Prostate gland (tissue), 2 donors: Measurements from ENCODE around the gene CBL. TPM values are rescaled to one million over a fixed set of nuclear protein-coding genes. Genes with fewer than 3 reads are reported as not detected.
A peak's percentile ranks its signal among the peaks of the same experiment; 100 is the strongest.

Experiments used
- DNase-seq: peaks from one replicate; pipeline ENCODE4 v3.0.0-alpha.2; 2019; ENCODE audit warnings: low spot score
- H3K27ac ChIP-seq, 2 donors: fragments of 200-600 bp; sonication (generic); 2 replicates each; pipeline ENCODE4 v1.5.1; 2017 to 2019
- H3K27me3 ChIP-seq: fragments of 200-600 bp; sonication (generic); replicated peaks from 2 replicates; pipeline ENCODE4 v1.5.1; 2019; ENCODE audit not compliant: insufficient read depth
- H3K36me3 ChIP-seq, 2 donors: fragments of 200-600 bp; sonication (generic); 1 replicate in 1 of 2; 2 replicates in 1 of 2; pipeline versions ENCODE4 v1.5.1 to v1.8.1; 2017 to 2019
- H3K4me1 ChIP-seq: fragments of 200-600 bp; sonication (generic); replicated peaks from 2 replicates; pipeline ENCODE4 v1.5.1; 2019
- H3K4me3 ChIP-seq, 2 donors: fragments of 200-600 bp; sonication (generic); 2 replicates each; pipeline ENCODE4 v1.5.1; 2017 to 2019
- H3K9me3 ChIP-seq: fragments of 200-600 bp; sonication (generic); 2 replicates; pipeline ENCODE4 v1.5.1; 2017
- CTCF ChIP-seq, 4 experiments: fragments of 200-600 bp in 2 of 4; fragments of 450-650 bp in 2 of 4; sonication (generic) in 2 of 4; IDR thresholded peaks; 1 replicate in 3 of 4; 2 replicates in 1 of 4; pipeline ENCODE4 v1.5.1; 2016 to 2019; ENCODE audit warnings: antibody characterized with exemption in 4 of 4, mild to moderate bottlenecking in 2 of 4, moderate library complexity in 2 of 4
- POLR2A ChIP-seq: fragments of 450-650 bp; IDR thresholded peaks from one replicate; pipeline ENCODE4 v1.6.1; 2016; ENCODE audit warnings: antibody characterized with exemption, mild to moderate bottlenecking
- POLR2AphosphoS5 ChIP-seq: sonication (generic); formaldehyde crosslinking; IDR thresholded peaks from one replicate; pipeline ENCODE4 v1.6.1; 2017; ENCODE audit warnings: antibody characterized with exemption
- WGBS: methylation state at CpG from one replicate; pipeline ENCODE4 v1.1.5; 2018; 5-methylcytosine and 5-hydroxymethylcytosine counted together
- intact Hi-C: fragments of 100-400 bp; cut with DNase I; formaldehyde crosslinking; loops from one replicate; pipeline ENCODE4 v1.14.2; 2022
- microRNA-seq: library from miRNA; unstranded; fragments of <30 nt; microRNA quantifications from one replicate; pipeline ENCODE4, GENCODE V29; 2016
- small RNA-seq, 2 donors: library from RNA; depleted of rRNA; stranded (forward); fragments of <200 nt; gene quantifications; one replicate each; pipeline ENCODE3, GENCODE V24; 2016
- total RNA-seq, 2 donors: library from RNA; depleted of rRNA; stranded (reverse); fragments of >200 nt; gene quantifications; one replicate each; pipeline ENCODE4 v1.1.0, GENCODE V29; 2016

Gene CBL
- total RNA-seq, 2 donors from 2014 or later, result 9.8 to 38.8 TPM

- Histone ChIP-seq H3K9me3 (no peaks in the 10 kb centered on the region), H3K27me3 (no peaks in the 10 kb centered on the region), H3K4me1 (no peaks in the 10 kb centered on the region), H3K4me3 (peak overlapping the region; percentile 22 to 29), H3K36me3 (no peaks in the 10 kb centered on the region), H3K27ac (peak overlapping the region; percentile 33 to 54)
- TF ChIP-seq CTCF (IDR thresholded peaks at IDR 0.05) (no peak), POLR2AphosphoS5 (no peak), POLR2A (no peak)
- intact Hi-C loops, result loop anchor here (2.0 to 10.0 kb wide), 3 partner anchors 18 to 368 kb away; partner anchors contain the start of gene NECTIN1
- 46% methylated on average over 12 of the region's 13 CpGs for WGBS
- DNase-seq, result no peak
Measured at GRCh38 chr11:119357074-119357473, 150.9 kb downstream of the CBL start.

Small RNAs within 50 kb of the gene (microRNA-seq; reads per million reads assigned to microRNA genes)
- 0.67 reads per million for gene MIR6756

Small RNAs within 50 kb of the gene (small RNA-seq; reads per million reads assigned to genes)
- gene RF01225 (0 reads per million in 2 donors), gene RNU6-262P (0 reads per million in 2 donors)

Other genes starting within 250 kb of the CBL start
- 1 to 10 TPM in 1 of 2 donors, not detected in 1; 1.8 TPM for gene FOXR1, start 234.6 kb upstream of the CBL start, total RNA-seq
- 10 to 100 TPM; 19.4 to 44.5 TPM for gene CENATAC, start 208.2 kb upstream of the CBL start, total RNA-seq
- 1,000 to 10,000 TPM in 1 of 2 donors, 100 to 1,000 TPM in 1; 949 to 1,730 TPM for gene RPS25, start 188.0 kb upstream of the CBL start, total RNA-seq
- 10 to 100 TPM; 79.8 to 83.5 TPM for gene TRAPPC4, start 187.6 kb upstream of the CBL start, total RNA-seq
- 10 to 100 TPM; 36.2 to 58.7 TPM for gene SLC37A4, start 175.5 kb upstream of the CBL start, total RNA-seq
- 100 to 1,000 TPM; 115 to 149 TPM for gene HYOU1, start 149.1 kb upstream of the CBL start, total RNA-seq
- 10 to 100 TPM; 41.1 to 49.1 TPM for gene VPS11, start 138.5 kb upstream of the CBL start, total RNA-seq
- 10 to 100 TPM in 1 of 2 donors, 1 to 10 TPM in 1; 9.2 to 14.3 TPM for gene HMBS, start 121.5 kb upstream of the CBL start, total RNA-seq
- 10 to 100 TPM; 39.6 to 49.6 TPM for gene DPAGT1, start 104.5 kb upstream of the CBL start, total RNA-seq
- 1 to 10 TPM; 5.1 to 9.0 TPM for gene C2CD2L, start 99.0 kb upstream of the CBL start, total RNA-seq
- 10 to 100 TPM; 22.1 to 41.7 TPM for gene HINFP, start 84.8 kb upstream of the CBL start, total RNA-seq
- under 1 TPM in 1 of 2 donors, not detected in 1; 0.85 TPM for gene ABCG4, start 57.3 kb upstream of the CBL start, total RNA-seq
- 10 to 100 TPM; 18.8 to 26.1 TPM for gene NLRX1, start 37.6 kb upstream of the CBL start, total RNA-seq
- not detected for gene NHERF4, start 20.9 kb upstream of the CBL start, total RNA-seq
- gene MCAM, start 110.8 kb downstream of the CBL start, total RNA-seq, result 100 to 1,000 TPM; 156 to 292 TPM
- 10 to 100 TPM; 17.6 to 34.2 TPM for gene RNF26, start 128.2 kb downstream of the CBL start, total RNA-seq
- 10 to 100 TPM; 15.3 to 20.2 TPM for gene C1QTNF5, start 134.5 kb downstream of the CBL start, total RNA-seq
- not detected for gene MFRP, start 140.4 kb downstream of the CBL start, total RNA-seq
- 10 to 100 TPM in 1 of 2 donors, 1 to 10 TPM in 1; 2.3 to 10.8 TPM for gene USP2, start 175.4 kb downstream of the CBL start, total RNA-seq
- gene THY1, start 216.8 kb downstream of the CBL start, total RNA-seq, result 10 to 100 TPM in 1 of 2 donors, 1 to 10 TPM in 1; 3.3 to 39.7 TPM